HG03039 (cell line): Measurements from ENCODE around the gene PLN.

Source experiments
- ATAC-seq: cut with Tn5 transposase; IDR thresholded peaks from one replicate; pipeline ENCODE4 v1.9.1; 2021; ENCODE audit warnings: mild to moderate bottlenecking, moderate library complexity; ENCODE audit not compliant: unreplicated experiment

The PLN gene

GRCh38 chr6:118577972-118578371 is 29.9 kb downstream of the PLN start:
- no peak for ATAC-seq

- no peak for ATAC-seq
Observed at GRCh38 chr6:118578617-118579016, 30.5 kb downstream of the PLN start.

GRCh38 chr6:118579786-118580185 is 31.7 kb downstream of the PLN start:
- ATAC-seq: no peak

GRCh38 chr6:118580585-118581419 is 32.7 kb downstream of the PLN start:
- peak; percentile 62 for ATAC-seq

- ATAC-seq: no peak
Observed at GRCh38 chr6:118581489-118581959, 33.4 kb downstream of the PLN start.

GRCh38 chr6:118584911-118585310 is 36.8 kb downstream of the PLN start:
- ATAC-seq: no peak

- no peak for ATAC-seq
Observed at GRCh38 chr6:118586746-118587485, 38.8 kb downstream of the PLN start.

- no peak for ATAC-seq
Observed at GRCh38 chr6:118588626-118589025, 40.5 kb downstream of the PLN start.

- no peak for ATAC-seq
Observed at GRCh38 chr6:118589186-118589585, 41.1 kb downstream of the PLN start.

GRCh38 chr6:118589649-118590365 is 41.7 kb downstream of the PLN start:
- ATAC-seq: no peak

GRCh38 chr6:118591897-118592296 is 43.8 kb downstream of the PLN start:
- ATAC-seq: no peak

GRCh38 chr6:118594877-118595276 is 46.8 kb downstream of the PLN start:
- no peak for ATAC-seq

- ATAC-seq: no peak
Observed at GRCh38 chr6:118596774-118597320, 48.8 kb downstream of the PLN start.

GRCh38 chr6:118597636-118598035 is 49.5 kb downstream of the PLN start:
- ATAC-seq: no peak

- ATAC-seq: no peak
Observed at GRCh38 chr6:118598324-118598723, 50.2 kb downstream of the PLN start.

- no peak for ATAC-seq
Observed at GRCh38 chr6:118602300-118602699, 54.2 kb downstream of the PLN start.

GRCh38 chr6:118603372-118603771 is 55.3 kb downstream of the PLN start:
- ATAC-seq: no peak

GRCh38 chr6:118606268-118606667 is 58.2 kb downstream of the PLN start:
- ATAC-seq: no peak

GRCh38 chr6:118606858-118607257 is 58.8 kb downstream of the PLN start:
- ATAC-seq: no peak
